ENCODE results near the gene CAMTA1.

CAMTA1 gene

DNA sequence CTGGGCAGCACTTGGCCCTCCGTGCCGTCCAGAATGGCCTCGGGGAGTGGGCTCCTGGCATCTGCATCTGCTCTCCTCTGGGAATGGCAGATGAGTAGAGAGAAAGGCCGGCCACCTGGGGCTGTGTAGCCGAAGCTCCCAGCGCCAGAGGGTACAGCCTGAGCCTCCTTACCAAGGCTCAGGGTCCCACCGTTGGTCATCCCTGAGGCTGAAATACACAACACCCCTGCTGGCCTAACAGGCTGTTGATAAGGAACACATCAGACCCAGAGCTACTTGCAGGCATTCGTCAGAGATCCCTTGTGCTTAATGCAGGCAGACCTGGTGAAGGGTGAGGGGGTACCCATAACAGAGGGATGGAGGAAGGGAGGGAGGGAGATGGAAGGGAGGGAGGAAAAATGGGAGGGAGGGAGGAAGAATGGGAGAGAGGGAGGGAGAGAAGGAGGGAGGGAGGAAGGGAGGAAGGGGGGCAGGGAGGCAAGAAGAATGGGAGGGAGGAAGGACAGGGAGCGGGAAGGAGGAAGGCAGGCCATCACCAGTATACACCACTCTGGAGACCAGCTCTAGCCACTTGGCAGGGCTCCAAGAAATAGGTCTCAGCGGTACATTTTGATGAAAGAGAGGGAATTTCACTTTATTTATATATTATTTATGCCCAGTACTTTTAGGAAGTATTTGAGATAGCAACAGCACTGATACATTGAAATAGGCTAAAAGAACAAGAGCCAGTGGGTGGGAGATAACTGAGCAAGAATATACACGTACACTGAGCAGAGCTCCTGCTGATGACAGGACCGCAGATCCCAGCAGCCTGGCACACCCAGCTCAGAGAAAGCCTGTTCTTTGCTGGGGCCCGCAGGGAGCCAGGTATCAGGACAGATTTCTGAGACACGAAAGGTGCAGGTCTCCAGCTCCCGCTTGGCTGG lies 670.8 kb downstream of the CAMTA1 start:
- DNase-seq (ENCODE audit: low read depth in 2 of 3, low spot score in 1 of 3) = no peak

DNA sequence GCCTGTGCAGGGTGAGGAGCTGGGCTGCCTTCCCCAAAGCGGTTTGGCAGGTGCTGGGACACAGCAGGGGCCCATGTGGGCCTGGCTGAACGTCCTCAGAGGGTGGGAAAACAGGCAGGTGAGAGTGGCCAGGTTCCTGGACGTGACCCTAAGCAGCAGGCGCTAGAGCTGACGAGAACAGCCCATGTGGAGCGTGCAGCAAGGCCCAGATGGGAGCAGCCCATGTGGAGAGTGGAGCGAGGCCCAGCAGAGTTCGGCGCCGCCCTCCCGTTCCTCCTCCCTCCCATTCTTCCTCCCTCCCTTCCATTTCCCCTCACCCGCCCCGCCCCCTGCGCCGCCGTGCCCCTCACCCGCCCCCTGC lies 671.4 kb downstream of the CAMTA1 start:
- DNase-seq (ENCODE audit: low read depth in 2 of 3, low spot score in 1 of 3) = no peak

DNA sequence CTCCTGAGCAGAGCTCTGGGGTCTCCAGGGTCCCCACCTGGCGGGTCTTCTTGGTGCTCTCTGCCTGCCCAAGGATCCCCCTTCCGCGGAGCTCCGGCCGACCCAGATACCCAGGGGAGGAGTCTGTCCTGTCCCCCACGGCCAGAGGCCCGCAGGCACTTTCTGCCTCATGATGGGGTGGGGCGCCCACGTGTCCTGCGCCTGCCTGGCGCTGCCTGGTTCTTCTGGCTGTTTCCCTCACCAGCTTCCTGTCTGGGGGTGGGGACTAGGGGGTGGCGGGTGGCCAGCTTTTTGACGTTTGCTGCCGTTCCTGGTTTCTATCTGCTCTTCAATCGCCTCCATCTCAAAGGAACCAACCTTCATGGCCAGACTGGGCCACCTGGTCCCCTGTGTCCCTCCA lies 672.6 kb downstream of the CAMTA1 start:
- DNase-seq (ENCODE audit: low read depth in 2 of 3, low spot score in 1 of 3) = no peak

DNA sequence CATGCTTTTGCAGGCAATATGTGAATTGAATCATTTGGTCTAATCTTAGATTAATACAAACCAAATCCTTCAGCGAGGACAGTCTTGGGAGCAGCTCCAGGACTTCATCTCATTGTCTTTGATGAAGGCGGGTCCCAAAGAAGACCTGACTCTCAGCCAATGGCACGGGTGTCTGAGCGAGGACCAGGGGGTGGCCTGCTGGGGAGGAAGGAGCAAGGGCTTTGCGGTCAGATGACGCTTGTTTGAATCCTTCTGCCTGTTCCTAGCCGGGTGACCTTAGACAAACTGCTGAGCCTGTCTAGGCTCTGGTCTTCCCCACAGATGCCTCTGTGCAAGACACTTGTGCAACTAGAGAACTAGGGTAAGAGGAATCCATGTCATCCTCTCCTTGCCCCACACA lies 673.7 kb downstream of the CAMTA1 start:
- DNase-seq (ENCODE audit: low read depth in 2 of 3, low spot score in 1 of 3) = no peak

DNA sequence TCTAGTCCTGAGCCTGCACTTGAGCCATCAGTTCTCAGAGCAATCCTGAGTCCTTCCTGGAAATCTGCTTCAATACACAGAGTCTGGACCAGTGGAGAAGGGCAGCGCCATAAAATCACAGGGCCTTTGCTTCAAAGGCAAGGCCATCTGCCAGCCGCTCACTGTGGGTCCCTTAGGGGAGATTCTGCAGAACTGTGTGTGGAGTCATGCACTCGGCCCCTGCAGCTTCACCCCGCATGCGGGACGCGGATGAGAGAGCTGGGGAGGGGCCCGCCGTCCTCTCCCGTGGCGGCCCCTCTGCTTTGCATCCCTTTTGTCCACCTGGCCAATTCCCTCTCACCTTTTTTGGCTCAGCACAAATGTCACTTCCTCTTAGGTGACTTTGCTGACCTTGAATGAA lies 674.7 kb downstream of the CAMTA1 start:
- DNase-seq (ENCODE audit: low read depth in 2 of 3, low spot score in 1 of 3) = no peak

DNA sequence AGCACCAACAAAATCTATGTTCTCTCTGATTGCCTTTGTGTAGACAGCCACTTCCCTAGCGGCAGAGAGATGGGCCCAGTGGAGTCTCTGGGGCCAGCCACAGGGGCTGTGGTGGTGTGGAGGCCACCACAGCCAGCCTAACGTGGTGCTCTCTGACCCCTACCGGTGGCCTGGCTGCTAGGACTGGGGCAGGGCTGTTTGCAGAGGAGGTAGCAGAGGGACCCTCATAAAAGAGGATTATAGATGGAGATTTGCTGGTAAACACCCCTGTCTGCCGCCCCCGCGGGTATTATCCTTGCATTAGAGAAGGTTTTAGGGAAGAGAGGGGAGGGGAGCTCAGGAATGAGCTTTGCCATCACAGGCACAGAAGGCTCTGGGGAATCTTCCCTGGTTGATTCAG lies 675.6 kb downstream of the CAMTA1 start:
- no peak for DNase-seq (ENCODE audit: low read depth in 2 of 3, low spot score in 1 of 3)

DNA sequence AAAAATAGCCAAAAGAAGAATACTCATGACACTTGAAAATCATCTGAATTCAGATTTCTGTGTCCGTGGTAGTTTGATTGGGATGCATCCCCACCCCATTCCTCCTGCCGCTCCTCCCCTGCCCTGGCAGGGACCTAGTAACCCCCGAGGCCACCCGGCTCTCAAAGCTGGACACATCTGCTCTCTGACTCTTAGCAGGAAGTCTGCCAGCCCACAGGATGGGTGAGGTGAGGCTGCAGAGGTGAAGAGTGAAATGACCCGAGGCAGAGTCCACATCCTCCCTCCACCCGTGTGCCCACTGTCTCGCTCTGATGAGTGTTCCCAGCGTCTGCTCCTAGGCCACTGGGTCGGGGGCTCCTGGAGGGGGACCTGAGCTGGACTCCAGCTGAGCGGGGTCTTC lies 677.4 kb downstream of the CAMTA1 start:
- no peak for DNase-seq (ENCODE audit: low read depth in 2 of 3, low spot score in 1 of 3)

DNA sequence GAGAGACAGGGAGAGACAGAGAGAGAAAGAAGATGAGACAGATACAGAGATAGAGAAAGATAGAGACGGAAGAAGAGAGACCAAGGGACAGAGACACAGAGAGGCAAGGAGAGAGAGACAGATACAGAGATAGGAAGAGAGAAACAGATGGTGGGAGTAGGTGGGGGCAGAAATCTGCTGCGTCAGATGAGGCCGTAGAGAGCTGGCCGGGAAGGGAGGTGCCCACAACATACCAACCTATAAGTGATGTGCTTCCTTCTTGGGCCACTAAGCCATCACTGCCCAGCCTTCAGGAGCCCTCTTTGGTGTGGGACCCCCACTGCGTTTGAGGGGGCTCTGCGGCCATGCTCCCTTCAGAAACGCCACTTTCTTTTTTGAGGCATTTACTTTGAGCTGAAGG lies 678.3 kb downstream of the CAMTA1 start:
- DNase-seq (ENCODE audit: low read depth in 2 of 3, low spot score in 1 of 3) = no peak

DNA sequence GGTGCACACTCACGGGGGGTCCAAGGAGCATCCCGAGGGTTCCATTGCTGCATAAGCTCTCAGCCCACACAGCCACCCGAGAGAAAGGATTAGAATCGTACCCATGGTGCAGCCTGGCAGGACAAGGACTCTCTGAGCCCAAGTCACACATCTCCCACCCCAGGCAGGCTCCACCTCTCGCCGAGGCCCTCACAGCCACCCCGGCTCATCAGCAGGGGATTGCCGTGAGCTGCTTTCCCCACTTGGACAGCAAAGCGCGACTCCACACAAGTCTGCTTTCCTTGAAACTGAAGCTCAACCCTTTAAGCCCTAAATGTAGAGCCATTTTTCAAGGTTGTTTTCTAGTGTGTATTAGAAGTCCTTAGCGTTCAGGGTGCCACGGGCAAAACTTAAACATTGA lies 679.5 kb downstream of the CAMTA1 start:
- DNase-seq (ENCODE audit: low read depth in 2 of 3, low spot score in 1 of 3) = no peak

DNA sequence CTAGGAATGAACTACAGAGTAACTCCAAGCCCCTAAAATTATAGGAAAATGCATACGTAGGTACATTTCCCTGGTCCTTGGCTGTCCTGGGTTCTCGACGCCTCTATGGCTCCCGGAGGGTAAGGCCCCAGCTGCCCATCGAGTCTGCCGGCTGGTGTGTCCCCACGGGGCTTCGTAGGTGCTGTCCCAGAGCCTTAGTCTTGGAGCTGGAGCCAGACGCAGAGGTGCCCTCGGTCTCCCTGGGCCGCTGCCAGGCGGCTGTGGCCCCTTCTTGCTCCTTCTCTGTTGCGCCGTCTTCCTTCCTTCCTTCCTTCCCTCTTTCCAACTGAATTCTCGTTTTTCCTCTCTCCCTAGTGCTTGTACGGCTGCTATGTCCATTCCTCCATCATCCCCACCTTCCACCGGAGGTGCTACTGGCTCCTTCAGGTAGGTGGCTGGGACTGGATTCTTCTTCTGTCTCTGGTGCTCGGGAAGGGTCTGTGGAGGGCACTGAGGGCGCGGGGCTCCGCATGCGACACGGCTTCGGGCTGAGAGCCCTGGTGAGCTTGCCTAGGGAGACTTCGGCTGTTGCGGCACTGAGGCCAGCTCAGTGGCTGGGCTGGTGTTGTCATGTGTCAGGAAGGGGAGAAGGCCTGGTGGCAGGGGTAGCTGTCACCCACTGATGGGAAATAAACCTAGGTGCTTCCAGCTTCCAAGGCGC lies 682.4 kb downstream of the CAMTA1 start:
- no peak for DNase-seq (ENCODE audit: low read depth in 2 of 3, low spot score in 1 of 3)

DNA sequence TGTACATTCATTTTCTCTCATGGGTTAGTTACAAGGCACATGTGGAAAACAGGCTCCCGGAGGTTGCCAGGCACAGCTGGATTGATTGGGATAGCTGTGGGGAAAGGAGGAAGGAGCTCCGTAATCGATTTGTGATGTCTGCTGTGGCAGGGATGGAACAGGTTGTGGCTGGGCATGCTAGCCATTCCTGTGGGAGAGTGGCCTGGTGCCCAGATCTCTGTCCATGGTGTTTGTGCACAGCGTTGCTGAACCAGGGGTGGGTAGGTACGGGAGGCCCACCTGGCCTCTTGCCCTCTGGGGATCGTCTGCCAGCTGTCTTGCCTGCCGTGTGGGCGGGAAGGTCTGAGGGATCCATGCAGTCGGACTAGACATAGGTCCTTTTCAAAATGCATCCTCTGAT lies 683.0 kb downstream of the CAMTA1 start:
- no peak for DNase-seq (ENCODE audit: low read depth in 2 of 3, low spot score in 1 of 3)

DNA sequence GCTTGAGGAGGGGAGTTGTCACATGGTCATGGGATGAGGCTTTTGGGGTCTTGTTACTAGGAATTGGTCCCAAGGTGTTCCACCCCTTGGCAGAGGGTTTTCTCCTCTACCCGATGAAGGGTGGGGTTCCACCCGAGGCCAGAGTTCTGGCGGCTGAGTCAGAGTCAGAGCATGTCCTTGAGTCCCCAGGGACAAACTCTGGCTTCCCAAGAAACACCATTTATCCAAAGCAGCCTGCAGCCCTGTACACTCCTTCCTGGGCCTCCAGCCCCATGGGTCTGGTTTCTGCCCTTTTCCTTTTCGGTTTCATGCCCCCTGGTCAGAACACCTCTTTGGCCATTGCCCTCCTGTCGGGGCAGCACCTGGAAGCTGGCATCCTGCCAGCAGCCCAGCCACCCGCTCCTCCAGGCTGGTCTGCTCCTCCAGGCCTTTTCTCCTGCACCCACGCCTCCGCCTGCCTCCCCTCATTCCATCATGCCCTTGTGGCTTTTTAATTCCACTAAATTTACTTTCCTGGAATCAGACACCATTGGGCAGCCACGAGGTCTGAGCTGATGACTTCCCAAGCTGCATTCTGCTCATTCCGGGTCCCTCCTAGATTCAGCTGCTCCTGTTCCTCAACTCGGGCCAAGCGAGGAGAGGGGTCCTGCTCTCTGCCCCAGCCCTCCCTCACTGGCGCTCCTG lies 684.1 kb downstream of the CAMTA1 start:
- no peak for DNase-seq (ENCODE audit: low read depth in 2 of 3, low spot score in 1 of 3)

DNA sequence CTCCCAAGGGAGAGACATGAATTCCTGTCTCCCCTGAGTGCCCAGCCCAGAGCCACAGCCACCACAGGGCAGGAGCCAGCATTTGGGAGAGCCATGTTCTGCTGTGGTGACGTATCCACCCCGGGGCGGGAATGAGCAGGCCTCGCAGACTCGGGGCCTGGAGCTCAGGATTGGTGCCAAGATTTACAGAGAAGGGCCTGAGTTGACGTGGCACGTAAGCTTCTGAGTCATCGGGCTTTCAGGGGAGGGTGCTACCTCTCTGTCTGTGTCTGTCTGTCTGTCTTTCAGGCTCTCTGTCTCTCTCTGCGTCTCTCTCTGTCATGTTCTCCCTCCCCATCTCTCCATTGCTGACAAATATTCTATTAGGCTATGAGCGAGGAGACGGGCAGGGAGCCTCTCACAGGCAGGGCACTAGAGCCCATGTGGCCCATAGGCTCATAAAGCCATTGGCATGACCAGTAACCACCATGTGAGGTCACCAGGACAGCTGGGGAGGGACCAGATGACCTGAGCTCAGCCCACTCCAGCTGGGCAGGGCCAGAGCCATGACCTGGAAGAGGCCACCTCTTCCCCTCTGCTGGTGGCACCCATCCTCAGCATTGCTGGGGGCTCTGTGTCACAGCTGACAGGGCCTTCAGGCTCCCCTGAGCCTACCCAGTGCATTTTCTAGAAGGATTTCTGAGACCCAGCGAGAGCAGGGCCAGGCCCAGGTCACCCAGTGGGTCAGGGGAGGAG lies 685.8 kb downstream of the CAMTA1 start:
- peak in 1 of 3 donors; percentile 27 for DNase-seq (ENCODE audit: low read depth in 2 of 3, low spot score in 1 of 3)

DNA sequence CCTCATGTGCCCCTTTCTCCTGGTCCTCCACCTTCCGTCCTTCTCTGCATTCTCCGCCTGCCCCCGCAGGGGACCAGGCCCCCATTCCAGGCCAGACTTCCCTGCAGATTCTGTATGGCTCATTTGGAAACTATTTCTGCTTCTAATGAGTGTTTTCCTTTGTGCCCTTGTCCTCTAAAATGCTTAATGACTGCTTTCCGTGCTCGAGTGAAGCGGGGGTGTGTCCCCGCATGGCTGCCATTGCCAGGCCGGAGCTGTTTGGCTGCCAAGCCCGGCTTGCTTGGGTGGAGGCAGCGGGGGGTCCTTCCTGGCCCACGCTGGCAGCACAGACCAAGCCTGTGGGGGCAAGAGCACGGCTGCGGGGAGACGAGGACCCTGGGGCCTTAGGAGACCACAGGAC lies 686.6 kb downstream of the CAMTA1 start:
- no peak for DNase-seq (ENCODE audit: low read depth in 2 of 3, low spot score in 1 of 3)

DNA sequence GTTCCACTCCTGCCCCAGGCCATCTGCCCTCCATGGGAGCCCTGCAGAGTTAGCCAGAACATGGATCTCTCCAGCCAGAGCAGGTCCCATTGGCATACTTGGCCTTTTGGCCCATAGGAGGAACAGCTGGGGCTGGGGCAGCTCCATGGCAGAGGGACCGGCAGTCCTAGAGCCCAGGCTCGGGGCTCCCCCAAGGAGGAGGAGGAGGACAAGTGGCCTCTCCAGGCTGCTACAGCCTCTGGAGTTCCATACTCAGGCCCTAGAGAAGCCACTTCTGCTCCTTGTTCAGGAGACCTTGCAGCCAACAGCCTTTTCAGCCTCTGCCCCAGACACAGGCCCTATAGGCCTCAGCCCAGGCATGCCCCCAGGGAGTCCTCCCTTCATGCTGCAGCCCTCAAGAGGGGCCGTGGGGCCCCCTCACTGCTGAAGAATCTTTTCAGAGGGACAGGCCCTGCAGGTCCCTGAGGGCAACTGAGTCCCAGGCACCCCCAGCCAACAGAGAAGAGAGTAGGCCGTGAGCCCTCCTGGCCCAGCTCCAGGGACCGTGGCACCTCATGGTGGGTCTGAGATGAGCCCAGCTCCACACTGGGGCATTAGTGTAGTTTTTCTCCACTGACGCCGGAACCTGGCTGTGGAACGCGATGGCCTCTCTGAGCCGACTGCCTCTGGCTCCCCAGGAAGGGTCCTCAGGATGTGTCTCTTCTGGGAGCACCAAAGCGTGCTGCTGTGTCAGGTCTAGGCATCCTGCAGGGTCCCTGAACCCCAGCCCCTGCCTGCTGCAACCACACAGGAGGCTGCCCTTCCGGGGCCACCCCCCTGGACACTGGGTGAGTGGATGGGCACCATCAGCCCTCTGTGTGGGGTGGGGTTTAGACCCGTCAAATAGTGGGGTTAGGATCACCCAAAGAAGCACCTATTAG lies 688.2 kb downstream of the CAMTA1 start:
- DNase-seq (ENCODE audit: low read depth in 2 of 3, low spot score in 1 of 3) = no peak

DNA sequence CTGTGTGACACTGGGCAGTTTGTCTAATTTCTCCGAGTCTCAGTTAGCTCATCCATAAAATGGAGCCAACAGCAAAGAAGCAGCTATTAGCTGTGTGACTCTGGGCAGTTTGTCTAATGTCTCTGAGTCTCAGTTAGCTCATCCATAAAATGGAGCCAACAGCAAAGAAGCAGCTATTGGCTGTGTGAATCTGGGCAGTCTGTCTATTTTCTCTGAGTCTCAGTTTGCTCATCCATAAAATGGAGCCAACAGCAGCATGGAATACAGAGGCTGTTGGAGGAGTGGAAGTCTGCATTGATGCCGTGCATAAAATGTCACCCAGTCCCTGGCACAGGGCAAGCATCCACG lies 688.9 kb downstream of the CAMTA1 start:
- DNase-seq (ENCODE audit: low read depth in 2 of 3, low spot score in 1 of 3) = no peak

DNA sequence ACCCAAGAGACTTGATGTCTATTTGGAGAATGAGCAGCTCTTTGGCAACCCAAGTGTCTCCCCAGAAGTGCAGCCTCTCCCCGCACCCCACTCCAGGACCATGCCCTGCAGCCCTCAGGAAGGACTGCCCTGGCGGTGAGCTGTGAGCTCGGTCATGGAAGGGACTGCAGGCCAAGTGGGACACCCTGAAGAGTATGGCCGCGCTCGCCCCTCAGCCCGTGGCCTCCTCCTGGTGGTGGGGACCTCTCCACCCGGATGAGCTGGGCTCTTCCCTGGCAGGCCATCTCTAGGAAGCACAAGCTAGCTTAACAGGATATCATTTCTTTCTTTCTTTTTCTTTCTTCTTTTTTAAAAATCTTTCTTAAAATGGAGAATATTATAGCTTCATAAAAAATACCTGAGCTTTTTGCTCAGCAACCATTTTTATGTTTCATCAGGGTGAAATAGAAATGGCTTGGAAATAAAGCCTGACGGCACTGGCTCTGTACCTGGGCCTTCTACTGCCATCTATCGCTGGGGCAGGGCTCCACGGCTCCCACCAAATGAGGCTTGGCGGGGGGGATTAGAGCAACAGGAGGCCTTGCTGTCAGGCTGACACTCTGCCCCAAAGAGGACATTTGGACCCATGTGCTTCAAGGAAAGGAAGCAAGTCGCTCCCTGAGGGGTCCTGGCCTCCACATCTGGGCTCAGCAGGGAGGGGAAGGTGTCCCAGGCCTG lies 689.7 kb downstream of the CAMTA1 start:
- DNase-seq (ENCODE audit: low read depth in 2 of 3, low spot score in 1 of 3) = no peak

DNA sequence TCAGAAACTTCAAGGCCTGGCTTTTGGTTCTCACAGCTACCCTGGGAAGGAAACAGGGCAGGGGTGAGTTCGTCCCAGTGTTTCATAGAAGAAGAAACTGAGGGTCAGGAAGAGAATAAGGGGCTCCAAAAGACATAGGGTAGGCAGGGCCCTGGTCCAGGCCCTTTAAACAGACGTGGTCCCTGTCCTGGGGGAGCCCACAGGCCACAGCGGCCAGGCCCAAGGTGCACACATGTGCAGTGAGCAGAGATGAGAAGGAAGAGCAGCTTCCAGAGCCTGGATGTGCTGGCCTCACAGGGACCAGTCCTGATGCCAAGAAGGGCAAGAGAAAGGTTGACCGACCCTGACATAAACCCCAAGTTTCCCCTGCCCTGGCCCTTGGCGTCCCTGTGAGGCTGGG lies 690.4 kb downstream of the CAMTA1 start:
- DNase-seq (ENCODE audit: low read depth in 2 of 3, low spot score in 1 of 3) = no peak

DNA sequence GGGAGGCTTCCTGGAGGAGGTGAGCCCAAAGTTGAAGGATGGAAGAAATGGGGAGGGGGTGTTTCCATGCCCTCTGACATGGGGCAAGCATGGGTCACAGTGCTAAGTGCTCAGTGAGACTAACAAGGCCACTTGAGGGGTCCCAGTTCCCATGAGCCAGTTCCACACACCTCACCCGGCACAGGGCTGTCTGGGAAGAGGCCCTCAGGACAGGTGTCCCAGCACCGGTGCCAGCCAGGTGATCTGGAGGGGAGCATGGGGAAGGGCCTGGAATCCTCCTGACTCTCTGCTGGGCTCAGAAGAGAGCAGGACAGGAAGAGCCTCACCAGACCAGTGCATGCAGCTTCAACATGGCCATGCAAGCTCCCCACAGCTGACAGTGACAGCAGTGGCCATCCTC lies 691.1 kb downstream of the CAMTA1 start:
- no peak for DNase-seq (ENCODE audit: low read depth in 2 of 3, low spot score in 1 of 3)

Data from stimulated activated CD4-positive, alpha-beta T cell treated with anti-CD3 and anti-CD28 coated beads, Interleukin-12 subunit alpha, Interleukin-12 subunit beta, amount 100 ng/mL, for 48 hours (primary cell).